ENCODE results near the gene LRFN4.

DNA sequence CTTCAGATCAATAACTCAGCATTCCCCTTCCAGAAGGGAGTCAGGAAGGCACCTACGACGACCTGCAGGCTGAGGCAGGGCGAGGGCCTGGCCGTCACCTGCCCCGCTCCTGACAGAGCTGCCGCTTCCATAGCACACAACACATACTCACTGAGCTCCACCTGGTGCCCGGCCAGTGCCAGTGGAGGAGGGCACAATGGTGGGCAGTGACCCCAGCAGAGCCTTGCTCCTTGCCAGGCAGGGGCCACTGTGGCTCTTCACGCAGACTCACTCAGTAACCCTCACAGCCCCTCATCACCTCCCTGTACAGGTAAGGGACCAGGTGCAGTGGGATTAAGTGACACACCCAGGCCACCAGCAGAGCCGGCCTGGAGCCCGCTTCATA lies 24.6 kb downstream of the LRFN4 start:
- TF ChIP-seq CTCF (IDR thresholded peaks at IDR 0.05) (no peak; the same call in 1 of the 2 replicates), ZFX (IDR thresholded peaks at IDR 0.05; ENCODE audit: borderline replicate concordance) (no peak)
